Right lobe of liver (tissue), 6 donors: ENCODE data around the gene ZNF823. TPM values are rescaled to one million over a fixed set of nuclear protein-coding genes. Genes with fewer than 3 reads are reported as not detected.

Experiments used
- ATAC-seq, 4 donors: fragments of 200-7000 bp; cut with Tn5 transposase; one replicate each; pipeline ENCODE4 v1.9.1; 2020; ENCODE audit warnings: mild to moderate bottlenecking in 4 of 4, moderate library complexity in 4 of 4
- DNase-seq, 3 donors: peaks; one replicate each; pipeline ENCODE4 v3.0.0-alpha.2; 2020
- H3K27ac ChIP-seq, 3 donors: fragments of 200-600 bp; one replicate each; pipeline ENCODE4 v1.8.0; 2022
- H3K27me3 ChIP-seq, 2 donors: fragments of 200-600 bp; one replicate each; pipeline ENCODE4 v1.8.0; 2022
- H3K36me3 ChIP-seq, 4 donors: fragments of 200-600 bp; sonication (generic) in 1 of 4; one replicate each; pipeline versions ENCODE4 v1.5.1 to v1.8.0; 2017 to 2022; ENCODE audit warnings: control low read depth in 1 of 4
- H3K4me1 ChIP-seq, 4 donors: fragments of 200-600 bp; sonication (generic) in 1 of 4; one replicate each; pipeline versions ENCODE4 v1.5.1 to v1.8.0; 2017 to 2022; ENCODE audit warnings: control low read depth in 1 of 4
- H3K4me3 ChIP-seq, 3 donors: fragments of 200-600 bp; one replicate each; pipeline ENCODE4 v1.8.0; 2022
- H3K9me3 ChIP-seq, 4 donors: fragments of 200-600 bp; sonication (generic) in 1 of 4; one replicate each; pipeline versions ENCODE4 v1.5.1 to v1.8.0; 2017 to 2022; ENCODE audit warnings: control low read depth in 1 of 4
- CTCF ChIP-seq, 4 donors: fragments of 200-600 bp in 3 of 4; fragments of 450-650 bp in 1 of 4; IDR thresholded peaks; one replicate each; pipeline versions ENCODE4 v1.5.1 to v1.8.0; 2016 to 2022; ENCODE audit warnings: antibody characterized with exemption in 4 of 4, mild to moderate bottlenecking in 2 of 4
- POLR2A ChIP-seq: fragments of 450-650 bp; IDR thresholded peaks from one replicate; pipeline ENCODE4 v1.6.1; 2017; ENCODE audit warnings: antibody characterized with exemption, mild to moderate bottlenecking
- WGBS: methylation state at CpG from one replicate; pipeline ENCODE4 v1.1.6; 2018; ENCODE audit warnings: low coverage, low lambda C conversion rate; ENCODE audit not compliant: insufficient coverage; ENCODE audit errors: missing lambda C conversion rate; 5-methylcytosine and 5-hydroxymethylcytosine counted together
- intact Hi-C, 2 donors: fragments of 100-400 bp; cut with DNase I; formaldehyde crosslinking; loops; one replicate each; pipeline versions ENCODE4 v1.11.2 to v1.14.1; 2022
- total RNA-seq, 6 experiments: library from RNA; depleted of rRNA in 2 of 6; stranded (reverse); fragments of >200 nt in 2 of 6; fragmentation: NEBNext Ultra II Directional in 3 of 6; extraction: Animal tissue kit (Norgen Biotek cat#: 25700) in 3 of 6; gene quantifications; one replicate each; pipeline versions ENCODE4 v1.1.0 to v1.2.4, GENCODE V29; 2016 to 2023
- donor health status: DM: no; HTN: yes; CAD: no.
- donor health status: DM: no; HTN: no; CAD: no.
- donor health status: DM: no; HTN: no; CAD: no.
- donor health status: DM: no; HTN: yes; CAD: no.
- donor health status: DM: no; HTN: yes; CAD: no.

Gene ZNF823
- total RNA-seq, 6 experiments from 2014 or later = 2.9 to 5.1 (median 3.4) TPM

- H3K27ac ChIP-seq = no peak overlapping the region
- no peaks in the 10 kb centered on the region for H3K36me3 ChIP-seq
- H3K4me3 ChIP-seq = no peak overlapping the region
- DNase-seq = no peak
- peaks cover 0 to 8% (median 0%) of the 10 kb centered on the region in 4 donors for H3K9me3 ChIP-seq
- no peaks in the 10 kb centered on the region for H3K27me3 ChIP-seq
- WGBS = 61% methylated on average over 6 of the region's 7 CpGs
- H3K4me1 ChIP-seq = no peaks in the 10 kb centered on the region
- TF ChIP-seq POLR2A (no peak), CTCF (IDR thresholded peaks at IDR 0.05) (no peak)
- intact Hi-C loops = no loop called here
- no peak for ATAC-seq
These were observed 21.1 kb upstream of the ZNF823 start for GRCh38 chr19:11759805-11760204.

GRCh38 chr19:11756965-11757364, 18.2 kb upstream of the ZNF823 start:
- TF ChIP-seq POLR2A = no peak
- no peak for TF ChIP-seq CTCF (IDR thresholded peaks at IDR 0.05)
- Histone ChIP-seq H3K27me3 (no peaks in the 10 kb centered on the region), H3K4me3 (no peak overlapping the region), H3K27ac (no peak overlapping the region), H3K4me1 (no peaks in the 10 kb centered on the region), H3K36me3 (no peaks in the 10 kb centered on the region), H3K9me3 (peaks cover 0 to 8% (median 3%) of the 10 kb centered on the region in 4 donors)
- DNase-seq (no peak), ATAC-seq (no peak)
- 88% methylated on average over 1 of the region's 1 CpG for WGBS
- intact Hi-C loops = no loop called here

- no peak for DNase-seq
- intact Hi-C loops = no loop called here
- Histone ChIP-seq H3K27ac (no peak overlapping the region), H3K36me3 (no peaks in the 10 kb centered on the region), H3K27me3 (no peaks in the 10 kb centered on the region), H3K4me1 (no peaks in the 10 kb centered on the region), H3K4me3 (no peak overlapping the region), H3K9me3 (peaks cover 0 to 18% (median 4%) of the 10 kb centered on the region in 4 donors)
- ATAC-seq = no peak
- TF ChIP-seq CTCF (IDR thresholded peaks at IDR 0.05) (no peak), POLR2A (no peak)
- 65% methylated on average over 4 of the region's 4 CpGs for WGBS
These were observed 15.9 kb upstream of the ZNF823 start for GRCh38 chr19:11754663-11755062.

GRCh38 chr19:11752244-11752736, 13.5 kb upstream of the ZNF823 start:
- peaks cover 0 to 26% (median 4%) of the 10 kb centered on the region in 4 donors for H3K9me3 ChIP-seq
- H3K36me3 ChIP-seq = no peaks in the 10 kb centered on the region
- no peak for TF ChIP-seq CTCF (IDR thresholded peaks at IDR 0.05)
- TF ChIP-seq POLR2A = no peak
- no peak overlapping the region for H3K27ac ChIP-seq
- no peak overlapping the region for H3K4me3 ChIP-seq
- no peaks in the 10 kb centered on the region for H3K27me3 ChIP-seq
- no peaks in the 10 kb centered on the region for H3K4me1 ChIP-seq
- intact Hi-C loops = no loop called here
- DNase-seq (no peak), ATAC-seq (no peak)
- 34% methylated on average over 2 of the region's 2 CpGs for WGBS

GRCh38 chr19:11749751-11750150, 11.0 kb upstream of the ZNF823 start:
- no peaks in the 10 kb centered on the region for H3K36me3 ChIP-seq
- H3K27ac ChIP-seq = no peak overlapping the region
- intact Hi-C loops = no loop called here
- ATAC-seq (no peak), DNase-seq (no peak)
- no peak for TF ChIP-seq CTCF (IDR thresholded peaks at IDR 0.05)
- TF ChIP-seq POLR2A = no peak
- no peaks in the 10 kb centered on the region for H3K27me3 ChIP-seq
- H3K4me1 ChIP-seq = no peaks in the 10 kb centered on the region
- H3K4me3 ChIP-seq = no peak overlapping the region
- peaks cover 0 to 18% (median 4%) of the 10 kb centered on the region in 4 donors for H3K9me3 ChIP-seq
- 42% methylated on average over 2 of the region's 2 CpGs for WGBS
